H1 (cell line): Measurements from ENCODE around the gene MAB21L3. TPM values are rescaled to one million over a fixed set of nuclear protein-coding genes. Genes with fewer than 3 reads are reported as not detected.
A peak's percentile ranks its signal among the peaks of the same experiment; 100 is the strongest.

Source experiments
- CTCF ChIA-PET: fragments of 300-600 bp; sonication (Branson Sonifier 250); formaldehyde crosslinking; loops from one replicate; lab custom pipeline; 2021; ENCODE audit not compliant: partially characterized antibody; lab: Charles Lee
- POLR2A ChIA-PET: fragments of 300-600 bp; sonication (Branson Sonifier 250); formaldehyde crosslinking; loops from one replicate; lab custom pipeline; 2021; ENCODE audit warnings: inconsistent platforms; ENCODE audit not compliant: partially characterized antibody; lab: Charles Lee
- DNase-seq, 2 experiments: peaks; one replicate each; pipeline versions ENCODE4 v3.0.0 to v3.0.0-alpha.2; 2010 to 2022; ENCODE audit warnings: low spot score in 2 of 2, low read depth in 1 of 2, mixed read lengths in 1 of 2
- FAIRE-seq: peaks from 2 replicates; lab custom pipeline; 2011; peaks lifted over from hg19 to GRCh38; lab: Jason Lieb, UNC
- H2AFZ ChIP-seq: 2 replicates; pipeline ENCODE4 v1.8.1; 2012; ENCODE audit warnings: low read length, inconsistent platforms
- H2AK5ac ChIP-seq: 2 replicates; pipeline ENCODE4 v1.6.1; 2013; ENCODE audit warnings: low read depth, low read length
- H2BK120ac ChIP-seq: replicated peaks from 2 replicates; pipeline ENCODE3; 2013; ENCODE audit warnings: low read depth, low read length, inconsistent platforms
- H2BK12ac ChIP-seq: 2 replicates; pipeline ENCODE4 v1.6.1; 2013; ENCODE audit warnings: low read depth, low read length
- H2BK15ac ChIP-seq: 2 replicates; pipeline ENCODE4 v1.6.1; 2013; ENCODE audit warnings: low read length
- H2BK20ac ChIP-seq: 2 replicates; pipeline ENCODE4 v1.6.1; 2013; ENCODE audit warnings: low read length
- H2BK5ac ChIP-seq: 2 replicates; pipeline ENCODE4 v1.6.1; 2013; ENCODE audit warnings: low read depth, low read length
- H3K14ac ChIP-seq: 2 replicates; pipeline ENCODE4 v1.6.1; 2013; ENCODE audit warnings: inconsistent platforms; ENCODE audit not compliant: insufficient read length
- H3K18ac ChIP-seq: 2 replicates; pipeline ENCODE4 v1.6.1; 2013; ENCODE audit warnings: low read length; ENCODE audit errors: extremely low read depth
- H3K23ac ChIP-seq: 2 replicates; pipeline ENCODE4 v1.6.1; 2013; ENCODE audit warnings: inconsistent platforms; ENCODE audit not compliant: insufficient read length
- H3K23me2 ChIP-seq: 2 replicates; pipeline ENCODE4 v1.6.1; 2013; ENCODE audit warnings: low read depth, low read length
- H3K27ac ChIP-seq: 2 replicates; pipeline ENCODE4 v1.6.1; 2011; ENCODE audit warnings: low read depth, low read length, inconsistent platforms
- H3K27me3 ChIP-seq, 4 experiments: replicated peaks in 1 of 4; 1 replicate in 1 of 4; 2 replicates in 3 of 4; pipeline versions ENCODE4 v1.6.1 to v1.8.1; 2011 to 2013; ENCODE audit warnings: low read length in 3 of 4, mild to moderate bottlenecking in 3 of 4, inconsistent platforms in 2 of 4, mixed read lengths in 2 of 4, moderate library complexity in 1 of 4; ENCODE audit not compliant: control insufficient read depth in 3 of 4, insufficient read depth in 3 of 4; ENCODE audit errors: extremely low read depth in 1 of 4
- H3K36me3 ChIP-seq, 4 experiments: 2 replicates each; pipeline versions ENCODE4 v1.6.1 to v1.8.1; 2011 to 2013; ENCODE audit warnings: mild to moderate bottlenecking in 4 of 4, low read length in 3 of 4, moderate library complexity in 2 of 4, control low read depth in 1 of 4, inconsistent platforms in 1 of 4; ENCODE audit not compliant: insufficient read depth in 4 of 4, control insufficient read depth in 2 of 4
- H3K4ac ChIP-seq: replicated peaks from 2 replicates; pipeline ENCODE3; 2013; ENCODE audit warnings: low read length, low read depth, mixed read lengths, inconsistent platforms; ENCODE audit not compliant: insufficient read length
- H3K4me1 ChIP-seq, 4 experiments: replicated peaks in 1 of 4; 1 replicate in 1 of 4; 2 replicates in 3 of 4; pipeline versions ENCODE4 v1.6.1 to v1.8.1; 2011 to 2013; ENCODE audit warnings: low read length in 3 of 4, inconsistent platforms in 2 of 4, mixed read lengths in 1 of 4; ENCODE audit not compliant: insufficient read depth in 4 of 4, control insufficient read depth in 3 of 4
- H3K4me2 ChIP-seq, 2 experiments: 2 replicates each; pipeline versions ENCODE4 v1.6.1 to v1.8.1; 2011 to 2013; ENCODE audit warnings: low read depth in 2 of 2, low read length in 2 of 2, control low read depth in 1 of 2, inconsistent platforms in 1 of 2, mild to moderate bottlenecking in 1 of 2; ENCODE audit not compliant: insufficient read depth in 1 of 2
- H3K4me3 ChIP-seq, 4 experiments: fragments of 200-600, 300-600 bp in 1 of 4; sonication (generic), shearing (Covaris generic), sonication (Bioruptor Twin) in 1 of 4; 2 replicates each; pipeline versions ENCODE4 v1.5.1 to v1.8.1; 2011 to 2016; ENCODE audit warnings: low read length in 4 of 4, low read depth in 3 of 4, control low read depth in 2 of 4, inconsistent platforms in 2 of 4, mild to moderate bottlenecking in 2 of 4, mixed read lengths in 1 of 4, moderate library complexity in 1 of 4; ENCODE audit not compliant: insufficient read depth in 2 of 4; ENCODE audit errors: extremely low read depth in 1 of 4
- H3K56ac ChIP-seq: replicated peaks from 2 replicates; pipeline ENCODE3; 2013; ENCODE audit warnings: low read depth, mild to moderate bottlenecking, mixed read lengths, low read length, inconsistent platforms; ENCODE audit not compliant: insufficient read length
- H3K79me1 ChIP-seq: 2 replicates; pipeline ENCODE4 v1.6.1; 2013; ENCODE audit warnings: low read depth, low read length, control low read depth
- H3K79me2 ChIP-seq, 2 experiments: 2 replicates each; pipeline versions ENCODE4 v1.6.1 to v1.8.1; 2012 to 2013; ENCODE audit warnings: low read length in 2 of 2, mild to moderate bottlenecking in 2 of 2, inconsistent platforms in 1 of 2; ENCODE audit not compliant: insufficient read depth in 2 of 2, control insufficient read depth in 1 of 2
- H3K9ac ChIP-seq, 4 experiments: replicated peaks in 1 of 4; 1 replicate in 1 of 4; 2 replicates in 3 of 4; pipeline versions ENCODE4 v1.6.1 to v1.8.1; 2011 to 2013; ENCODE audit warnings: low read depth in 3 of 4, low read length in 3 of 4, control low read depth in 2 of 4, mild to moderate bottlenecking in 2 of 4, moderate library complexity in 2 of 4, inconsistent platforms in 1 of 4; ENCODE audit errors: extremely low read depth in 1 of 4
- H3K9me3 ChIP-seq, 2 experiments: 2 replicates each; pipeline versions ENCODE4 v1.6.1 to v1.8.1; 2012 to 2013; ENCODE audit warnings: mild to moderate bottlenecking in 2 of 2, moderate library complexity in 2 of 2, control low read depth in 1 of 2, inconsistent platforms in 1 of 2, low read depth in 1 of 2, low read length in 1 of 2, mixed read lengths in 1 of 2; ENCODE audit not compliant: insufficient read depth in 2 of 2
- H4K20me1 ChIP-seq, 2 experiments: replicated peaks in 1 of 2; 2 replicates each; pipeline versions ENCODE3 to v1.8.1; 2011 to 2013; ENCODE audit warnings: inconsistent platforms in 2 of 2, low read length in 2 of 2, mild to moderate bottlenecking in 1 of 2; ENCODE audit not compliant: insufficient read depth in 2 of 2, control insufficient read depth in 1 of 2
- H4K5ac ChIP-seq: 2 replicates; pipeline ENCODE4 v1.6.1; 2013; ENCODE audit warnings: low read length, low read depth, mixed read lengths, inconsistent platforms; ENCODE audit not compliant: insufficient read length
- H4K8ac ChIP-seq: 2 replicates; pipeline ENCODE4 v1.8.0; 2013; ENCODE audit warnings: mild to moderate bottlenecking, moderate library complexity, low read length, inconsistent platforms; ENCODE audit not compliant: insufficient read depth; ENCODE audit errors: extremely low read depth
- H4K91ac ChIP-seq: replicated peaks from 2 replicates; pipeline ENCODE3; 2013; ENCODE audit warnings: low read length, mixed read lengths, inconsistent platforms; ENCODE audit not compliant: insufficient read length
- SP4 ChIP-seq: IDR thresholded peaks from 2 replicates; pipeline ENCODE4 v1.6.1; 2012; ENCODE audit warnings: low read length, inconsistent platforms
- TCF12 ChIP-seq: IDR thresholded peaks from 2 replicates; pipeline ENCODE4 v1.6.1; 2011; ENCODE audit warnings: low read depth, mild to moderate bottlenecking, low read length
- WGBS, 2 experiments: shearing (Covaris generic) in 1 of 2; methylation state at CpG; one replicate each; pipeline versions ENCODE4 v1.1.6 to v1.1.7; 2013 to 2015; ENCODE audit warnings: low lambda C conversion rate in 2 of 2, mixed read lengths in 2 of 2, inconsistent platforms in 1 of 2, low coverage in 1 of 2, missing lambda C conversion rate in 1 of 2; ENCODE audit not compliant: insufficient replicate concordance in 2 of 2, insufficient coverage in 1 of 2, insufficient read length in 1 of 2; ENCODE audit errors: extremely low coverage in 1 of 2, missing lambda C conversion rate in 1 of 2; 5-methylcytosine and 5-hydroxymethylcytosine counted together
- polyA plus RNA-seq, 7 experiments: library from polyadenylated mRNA; depleted of rRNA in 3 of 7; stranded (reverse) in 5 of 7; unstranded in 2 of 7; fragments of >200 nt in 5 of 7; fragments of 200-250 nt in 2 of 7; gene quantifications; 1 replicate in 5 of 7; 2 replicates in 1 of 7; 4 replicates in 1 of 7; pipeline versions ENCODE4 v1.2.1 to v1.2.3, GENCODE V29; 2011 to 2013; ENCODE audit warnings: missing spikeins in 2 of 7, mixed read lengths in 2 of 7
- total RNA-seq: library from RNA; stranded (reverse); fragmentation: NEBNext Ultra II Directional; extraction: Animal tissue kit (Norgen Biotek cat#: 25700); gene quantifications from 2 replicates; pipeline ENCODE4 v1.2.1, GENCODE V29; 2021
- TF ChIP-seq, protein P1 (sequence below), 3 experiments: IDR thresholded peaks; 1 replicate in 2 of 3; 2 replicates in 1 of 3; pipeline versions ENCODE4 v1.5.1 to v1.6.1; 2011; ENCODE audit warnings: low read length in 3 of 3, mild to moderate bottlenecking in 3 of 3, inconsistent platforms in 2 of 3, low read depth in 1 of 3, moderate library complexity in 1 of 3; ENCODE audit not compliant: insufficient read depth in 1 of 3; ENCODE audit errors: control extremely low read depth in 1 of 3

MAB21L3 gene
- total and polyA plus RNA-seq, 2 of the 8 experiments (the other 6 are each of a cell fraction or from before 2014, with no cell fraction given), result not detected

DNA sequence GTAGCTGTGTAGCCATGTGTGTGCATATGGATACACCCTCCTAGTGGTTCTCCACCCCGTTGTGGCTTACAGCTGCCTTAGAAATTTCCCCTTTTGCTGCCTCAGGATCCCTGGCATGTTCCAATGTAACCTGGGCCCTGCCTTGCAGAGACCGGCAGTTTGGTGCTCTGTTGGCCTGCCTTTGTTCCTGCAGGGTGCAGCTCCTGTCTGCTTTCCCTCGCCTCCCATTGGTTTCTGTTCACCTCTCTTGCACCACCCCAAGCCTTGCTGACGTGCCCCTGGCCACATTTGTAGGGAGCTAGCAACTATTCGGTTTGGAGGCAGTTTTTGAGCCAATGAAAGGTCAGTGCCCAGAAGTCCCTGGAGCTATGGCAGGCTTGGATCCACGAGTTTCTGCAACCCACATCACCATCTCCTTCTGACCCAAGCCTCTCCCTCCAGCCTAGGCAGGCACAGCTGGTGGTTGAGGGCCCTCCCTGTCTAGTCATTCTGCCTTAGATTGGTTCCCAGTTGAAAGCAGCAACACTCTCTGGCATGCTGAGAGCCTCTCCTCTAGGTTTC, 54.9 kb downstream of the MAB21L3 start:
- Histone ChIP-seq H3K23ac (no peak overlapping the region), H3K14ac (no peak overlapping the region), H2AK5ac (no peak overlapping the region), H3K23me2 (peaks cover 8% of the 10 kb centered on the region; the same call in 1 of the 2 replicates), H3K79me2 (no peaks in the 10 kb centered on the region), H2BK5ac (no peak overlapping the region), H3K4me3 (no peak overlapping the region), H3K9ac (no peak overlapping the region), H4K91ac (no peak overlapping the region), H3K27me3 (peaks cover 0 to 25% (median 19%) of the 10 kb centered on the region in 4 experiments; a peak in 6 of 7 replicates), H3K4me1 (peaks cover 3 to 9% (median 6%) of the 10 kb centered on the region in 4 experiments), H2AFZ (no peak overlapping the region), H2BK15ac (peak overlapping the region; percentile 6; the same call in 1 of the 2 replicates), H4K5ac (no peak overlapping the region), H2BK12ac (no peak overlapping the region), H2BK120ac (no peak overlapping the region), H3K27ac (no peak overlapping the region), H3K9me3 (no peaks in the 10 kb centered on the region), H3K36me3 (no peaks in the 10 kb centered on the region), H4K8ac (no peak overlapping the region; the same call in 1 of the 2 replicates), H3K4ac (no peak overlapping the region), H4K20me1 (no peaks in the 10 kb centered on the region), H3K79me1 (no peaks in the 10 kb centered on the region; the same call in 1 of the 2 replicates), H3K56ac (no peak overlapping the region), H2BK20ac (peak overlapping the region; percentile 27; the same call in 1 of the 2 replicates), H3K18ac (no peak overlapping the region), H3K4me2 (no peak overlapping the region)
- DNase-seq (no peak), FAIRE-seq (no peak)
- CTCF ChIA-PET, result interaction anchor here (0.7 to 3.0 kb wide), 15 partner anchors 9 to 341 kb away, joined by 3 to 28 read pairs (median 3); no protein-coding TSS in a partner anchor
- WGBS, 2 experiments, result 96% methylated on average over 6 of the region's 6 CpGs; no CpG with 5 or more reads in 1 of the 2 experiments
- TF ChIP-seq TCF12 (no peak), SP4 (no peak)
- TF ChIP-seq, protein P1, sequence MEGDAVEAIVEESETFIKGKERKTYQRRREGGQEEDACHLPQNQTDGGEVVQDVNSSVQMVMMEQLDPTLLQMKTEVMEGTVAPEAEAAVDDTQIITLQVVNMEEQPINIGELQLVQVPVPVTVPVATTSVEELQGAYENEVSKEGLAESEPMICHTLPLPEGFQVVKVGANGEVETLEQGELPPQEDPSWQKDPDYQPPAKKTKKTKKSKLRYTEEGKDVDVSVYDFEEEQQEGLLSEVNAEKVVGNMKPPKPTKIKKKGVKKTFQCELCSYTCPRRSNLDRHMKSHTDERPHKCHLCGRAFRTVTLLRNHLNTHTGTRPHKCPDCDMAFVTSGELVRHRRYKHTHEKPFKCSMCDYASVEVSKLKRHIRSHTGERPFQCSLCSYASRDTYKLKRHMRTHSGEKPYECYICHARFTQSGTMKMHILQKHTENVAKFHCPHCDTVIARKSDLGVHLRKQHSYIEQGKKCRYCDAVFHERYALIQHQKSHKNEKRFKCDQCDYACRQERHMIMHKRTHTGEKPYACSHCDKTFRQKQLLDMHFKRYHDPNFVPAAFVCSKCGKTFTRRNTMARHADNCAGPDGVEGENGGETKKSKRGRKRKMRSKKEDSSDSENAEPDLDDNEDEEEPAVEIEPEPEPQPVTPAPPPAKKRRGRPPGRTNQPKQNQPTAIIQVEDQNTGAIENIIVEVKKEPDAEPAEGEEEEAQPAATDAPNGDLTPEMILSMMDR (IDR thresholded peaks at IDR 0.05; ENCODE audit: control extremely low read depth in 1 of 3, insufficient read depth in 1 of 3, low read depth in 1 of 3, low read length in 3 of 3), result no peak
- POLR2A ChIA-PET, result interaction anchor here (0.9 to 1.5 kb wide), 4 partner anchors 63 to 319 kb away, joined by 3 read pairs; no protein-coding TSS in a partner anchor
